ENCODE results near the gene R3HDM4. TPM values are rescaled to one million over a fixed set of nuclear protein-coding genes. Genes with fewer than 3 reads are reported as not detected.

The R3HDM4 gene
- total and polyA plus RNA-seq, 9 of the 15 experiments (the other 6 are each of a cell fraction or from before 2014, with no cell fraction given) = 3.2 to 154 (median 59.0) TPM

GRCh38 chr19:873084-873483, 39.9 kb downstream of the R3HDM4 start:
- H3K36me3 ChIP-seq (ENCODE audit: control insufficient read depth, insufficient read depth, low read length) = peaks cover 77% of the 10 kb centered on the region; the same call in 2 of the 3 replicates
- peaks cover 16 to 69% of the 10 kb centered on the region in 2 experiments for H3K4me1 ChIP-seq (replicated peaks in 1 of 2; ENCODE audit: control insufficient read depth in 2 of 2, insufficient read depth in 2 of 2, low read length in 2 of 2)
- no peaks in the 10 kb centered on the region for H3K9me1 ChIP-seq (ENCODE audit: control insufficient read depth, insufficient read depth, low read length)
- no peaks in the 10 kb centered on the region for H3K79me2 ChIP-seq (ENCODE audit: control insufficient read depth, insufficient read depth, low read length)
- H3K27me3 ChIP-seq (ENCODE audit: control insufficient read depth in 2 of 2, insufficient read depth in 2 of 2, low read length in 2 of 2) = no peaks in the 10 kb centered on the region
- no CpG with 5 or more reads among the region's 13 CpGs for WGBS (ENCODE audit: insufficient coverage, low coverage, missing lambda C conversion rate)
- H4K20me1 ChIP-seq (replicated peaks; ENCODE audit: control insufficient read depth, insufficient read depth, low read length) = no peaks in the 10 kb centered on the region; the same call in 1 of the 2 replicates
- ChIA-PET POLR2A (interaction anchor here (2.0 kb wide), 1 partner anchor 35 kb away, joined by 7 read pairs; no protein-coding TSS in a partner anchor), CTCF (ENCODE audit: low intra/inter-chr PET ratio) (no interaction called here)
- no peak overlapping the region for H2AFZ ChIP-seq (ENCODE audit: low read depth, low read length)
- H3K9ac ChIP-seq (ENCODE audit: insufficient read depth in 1 of 2, low read depth in 2 of 2, low read length in 2 of 2) = no peak overlapping the region
- H3K4me2 ChIP-seq (ENCODE audit: insufficient read depth, low read length) = no peak overlapping the region; the same call in 1 of the 2 replicates
- intact Hi-C loops (cut with micrococcal nuclease) = no loop called here
- in situ Hi-C loops (cut with MboI) = no loop called here
- FAIRE-seq (no peak), ATAC-seq (peak; percentile 90), DNase-seq (ENCODE audit: extremely low read depth in 1 of 4, low spot score in 3 of 4) (peak; percentile 69 to 86 (median 77))
- no peak overlapping the region for H3K4me3 ChIP-seq
- no TSS peak for BruUV-seq (replicated peaks)
- H3K27ac ChIP-seq (ENCODE audit: extremely low read depth, low read depth, low read length) = peak overlapping the region; percentile 44; the same call in 2 of the 3 replicates
- TF ChIP-seq THRA (IDR thresholded peaks at IDR 0.05) (no peak), ZC3H11A (IDR thresholded peaks at IDR 0.05; ENCODE audit: low read depth, low read length) (no peak), ELF1 (tag; IDR thresholded peaks at IDR 0.05) (0 out of 2 replicates have a peak, but pooled peaks have one; percentile 51), ARNT (IDR thresholded peaks at IDR 0.05) (no peak), ARID3B (CRISPR knock-in tag; IDR thresholded peaks at IDR 0.05; ENCODE audit: borderline replicate concordance) (no peak), MCM7 (IDR thresholded peaks at IDR 0.05) (no peak), SPI1 (IDR thresholded peaks at IDR 0.05; ENCODE audit: borderline replicate concordance, low read depth, low read length) (0 out of 2 replicates have a peak, but pooled peaks have one; percentile 5), TOE1 (IDR thresholded peaks at IDR 0.05; ENCODE audit: borderline replicate concordance) (no peak), TOE1 (CRISPR knock-in tag; IDR thresholded peaks at IDR 0.05; ENCODE audit: borderline replicate concordance, low read depth) (no peak), NELFE (IDR thresholded peaks at IDR 0.05; ENCODE audit: insufficient read depth, insufficient read length) (no peak), THAP12 (CRISPR knock-in tag; IDR thresholded peaks at IDR 0.05) (no peak), BCLAF1 (IDR thresholded peaks at IDR 0.05; ENCODE audit: borderline replicate concordance in 1 of 2, control insufficient read depth in 1 of 2, low read depth in 2 of 2, low read length in 1 of 2) (no peak)
- H3K9me3 ChIP-seq (replicated peaks; ENCODE audit: control insufficient read depth, insufficient read depth, low read depth, low read length) = no peaks in the 10 kb centered on the region

Data from K562 (cell line).